Activated naive CD4-positive, alpha-beta T cell treated with Interleukin-2 at 50 U/mL for 16 hours (primary cell): ENCODE measurements around the gene NXN.
"Not testable (repeated sequence)": the region's sequence is repeated elsewhere in the genome, so short reads cannot be mapped to it uniquely, and the experiment has no call there.

Experiments
- DNase-seq: peaks from one replicate; pipeline ENCODE4 v3.0.0-alpha.2; 2020

Gene NXN

GRCh38 chr17:752002-752619 lies 227.5 kb downstream of the NXN start, which contains the start of gene GEMIN4:
GEMIN4 (minus strand) TSS chr17:752264; CDS start chr17:752142, 122 bp downstream.
- peak; percentile 98 for DNase-seq

GRCh38 chr17:751269-752001 lies 228.1 kb downstream of the NXN start:
- peak; percentile 59 for DNase-seq

- no peak for DNase-seq
These were observed 229.0 kb downstream of the NXN start for GRCh38 chr17:750431-751037.

GRCh38 chr17:749359-749758 lies 230.2 kb downstream of the NXN start:
- not testable (repeated sequence) for DNase-seq
